ENCODE measurements around the gene MIS18BP1.

GRCh38 chr14:45246151-45246550 is 6.9 kb downstream of the MIS18BP1 start:
- TF ChIP-seq YY1 (IDR thresholded peaks at IDR 0.05; ENCODE audit: insufficient read depth, insufficient read length) (no peak), SUZ12 (IDR thresholded peaks at IDR 0.05; ENCODE audit: extremely low read depth, insufficient read depth, insufficient read length) (no peak)

Data from NT2/D1 (cell line).